Activated CD8-positive, alpha-beta memory T cell treated with anti-CD3 and anti-CD28 coated beads, Interleukin-2, amount 50 U/mL, for 48 hours (primary cell): ENCODE data around the gene FMNL2.
"Not testable (repeated sequence)": the region's sequence is repeated elsewhere in the genome, so short reads cannot be mapped to it uniquely, and the experiment has no call there.

Experiments
- DNase-seq: peaks from one replicate; pipeline ENCODE4 v3.0.0-alpha.2; 2020

Gene FMNL2

DNA sequence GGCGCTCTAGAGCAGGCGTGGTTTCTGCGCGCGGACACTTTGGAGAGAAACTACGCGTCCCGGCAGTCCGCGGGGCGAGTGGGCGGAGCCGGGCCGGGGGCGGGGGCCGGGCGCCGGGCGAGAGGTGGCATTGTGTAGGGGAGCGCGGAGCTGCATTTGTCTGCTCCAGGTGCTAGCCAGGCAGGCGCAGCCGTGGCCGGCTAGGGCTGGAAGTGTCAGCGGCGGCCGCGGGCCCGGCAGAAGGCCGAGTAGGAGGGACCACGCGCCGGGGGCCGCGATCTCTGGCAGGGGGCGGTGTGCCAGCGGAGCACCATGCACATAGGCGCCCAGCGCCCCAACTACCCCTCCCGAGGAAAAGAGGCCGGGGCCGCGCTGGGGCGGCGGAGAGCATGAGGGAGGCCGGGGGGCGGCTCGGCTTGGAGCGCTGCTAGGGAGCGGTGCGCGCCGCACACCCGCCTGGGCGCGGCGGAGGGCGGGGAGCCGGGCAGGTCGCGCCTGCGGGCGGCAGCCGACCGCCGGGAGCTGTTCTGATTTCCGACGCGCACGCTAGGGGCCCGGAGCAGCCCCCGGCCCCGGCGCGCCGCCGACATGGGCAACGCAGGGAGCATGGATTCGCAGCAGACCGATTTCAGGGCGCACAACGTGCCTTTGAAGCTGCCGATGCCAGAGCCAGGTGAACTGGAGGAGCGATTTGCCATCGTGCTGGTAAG, at the start of gene FMNL2:
Gene FMNL2, plus strand, starts transcription at position 159 of the 710 bp plus-strand sequence.
- peak; percentile 80 for DNase-seq

DNA sequence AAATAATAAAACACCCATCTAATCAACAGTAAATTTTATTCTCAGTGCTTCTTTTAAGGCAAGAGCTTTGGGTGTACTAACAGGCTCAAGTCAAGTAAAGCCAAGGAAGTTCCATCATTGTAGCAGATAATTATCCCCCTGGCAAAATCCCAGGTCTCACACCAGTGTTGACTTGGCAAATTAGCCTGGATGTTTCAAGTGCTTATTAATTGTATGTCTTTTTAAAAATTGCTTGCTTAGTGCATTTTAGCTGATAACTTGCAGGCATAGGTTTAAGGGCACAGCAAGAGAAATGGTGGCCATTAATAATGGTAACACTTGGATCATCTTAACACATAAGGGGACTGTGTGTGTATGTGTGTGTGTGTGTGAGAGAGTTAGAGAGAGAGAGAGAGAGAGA, 42.0 kb upstream of the FMNL2 start:
- no peak for DNase-seq

DNA sequence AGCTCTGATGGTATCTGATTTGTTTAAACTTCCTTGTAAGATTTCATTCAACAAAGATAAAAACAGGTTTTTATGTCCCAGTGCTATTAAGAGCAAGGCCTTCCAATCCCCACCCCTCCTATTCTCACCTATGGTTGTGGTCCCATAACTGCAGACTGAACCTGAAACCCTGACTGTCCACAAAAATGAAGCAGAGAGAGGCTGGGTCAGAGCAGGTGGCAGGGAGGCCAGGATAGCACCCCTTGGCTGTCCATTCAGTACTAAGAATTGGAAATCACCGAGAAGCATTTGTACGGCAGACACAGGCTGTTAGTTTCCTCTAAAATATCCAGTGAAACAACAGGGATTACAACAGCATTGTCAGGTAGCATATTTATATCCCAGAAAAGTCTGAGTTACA, 37.3 kb upstream of the FMNL2 start:
- no peak for DNase-seq

DNA sequence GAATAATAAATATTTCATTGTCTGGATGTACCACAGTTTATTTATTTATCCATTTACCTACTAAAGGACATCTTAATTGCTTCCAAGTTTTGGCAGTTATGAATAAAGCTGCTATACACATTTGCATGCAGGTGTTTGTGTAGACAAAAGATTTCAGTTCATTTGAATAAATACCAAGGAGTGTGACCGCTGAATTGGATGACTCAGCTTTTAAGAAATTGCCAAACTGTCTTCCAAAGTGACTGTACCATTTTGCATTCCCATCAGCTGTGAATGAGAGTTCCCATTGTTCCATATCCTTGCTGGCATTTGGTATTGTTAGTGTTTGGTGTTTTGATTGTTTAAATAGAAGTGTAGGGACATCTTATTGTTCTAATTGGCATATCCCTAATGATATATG, 36.2 kb upstream of the FMNL2 start:
- DNase-seq = no peak

DNA sequence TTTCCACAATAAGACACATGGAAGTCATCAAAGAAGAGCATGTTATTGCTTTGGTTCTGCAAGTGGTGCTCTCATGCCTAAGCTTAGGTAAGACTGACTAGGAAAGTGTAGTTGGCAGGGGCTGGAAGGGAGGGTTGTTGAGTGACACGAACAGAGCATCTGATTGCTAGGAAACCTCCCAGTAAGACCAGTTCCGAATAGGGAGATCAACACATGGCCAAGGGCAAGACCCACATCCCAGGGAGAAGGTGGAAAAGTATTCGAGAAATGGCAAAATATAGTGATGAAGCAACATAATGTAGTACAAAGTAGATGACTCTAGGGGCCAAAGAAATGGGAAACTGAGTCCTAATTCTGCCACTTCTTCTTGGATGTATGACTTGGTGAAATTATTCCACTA, 33.8 kb upstream of the FMNL2 start:
- DNase-seq = no peak

DNA sequence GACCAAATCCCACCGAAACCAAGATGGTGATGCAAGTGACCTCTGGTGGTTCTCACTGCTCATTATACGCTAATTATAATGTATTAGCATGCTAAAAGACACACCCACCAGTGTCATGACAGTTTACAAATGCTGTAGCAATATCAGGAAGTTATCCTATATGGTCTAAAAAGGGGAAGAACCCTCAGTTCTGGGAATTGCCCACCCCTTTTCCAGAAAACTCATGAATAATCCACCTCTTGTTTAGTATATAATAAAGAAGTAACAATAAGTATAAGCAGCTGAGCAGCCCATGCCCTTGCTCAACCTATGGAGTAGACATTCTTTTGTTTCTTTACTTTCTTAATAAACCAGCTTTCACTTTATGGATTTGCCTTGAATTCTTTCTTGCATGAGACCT, 31.0 kb upstream of the FMNL2 start:
- DNase-seq = no peak

DNA sequence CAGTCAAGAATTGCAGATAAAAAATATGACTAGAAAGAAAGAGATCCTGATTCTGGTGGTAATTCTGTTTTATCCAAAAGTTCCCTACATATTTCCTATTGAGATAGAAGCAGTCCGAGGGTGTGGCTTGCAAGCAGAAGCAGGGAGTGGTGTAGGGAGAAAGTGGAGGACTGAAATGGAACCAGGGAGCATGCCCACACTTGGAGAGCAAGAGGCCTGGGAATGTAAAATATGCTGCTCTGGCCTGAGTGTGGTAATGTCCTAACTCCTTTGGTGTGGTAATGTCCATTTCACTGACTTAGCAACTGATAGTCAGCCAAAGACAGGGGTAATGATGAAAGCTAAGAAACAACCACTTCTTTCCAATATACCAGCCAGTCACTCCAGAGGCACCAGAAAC, 30.1 kb upstream of the FMNL2 start:
- DNase-seq = no peak

DNA sequence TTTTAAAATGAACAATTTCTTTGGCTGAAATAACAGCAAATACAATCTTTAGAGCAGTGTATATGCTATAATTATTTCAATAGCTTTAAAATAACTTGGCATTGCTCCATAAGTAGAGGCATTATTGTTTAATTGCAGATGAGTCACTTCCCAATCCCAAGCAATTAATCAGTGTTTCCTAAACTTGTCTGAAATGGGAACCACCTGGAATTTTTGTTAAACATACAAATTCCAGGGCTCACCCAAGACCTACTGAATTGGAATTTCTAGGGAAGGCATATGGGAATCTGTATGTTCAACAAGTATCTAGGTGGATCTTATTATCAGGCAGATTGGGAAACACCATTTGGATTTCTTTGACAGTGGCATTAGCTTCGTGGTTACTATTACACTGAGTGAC, 27.1 kb upstream of the FMNL2 start:
- DNase-seq = no peak

DNA sequence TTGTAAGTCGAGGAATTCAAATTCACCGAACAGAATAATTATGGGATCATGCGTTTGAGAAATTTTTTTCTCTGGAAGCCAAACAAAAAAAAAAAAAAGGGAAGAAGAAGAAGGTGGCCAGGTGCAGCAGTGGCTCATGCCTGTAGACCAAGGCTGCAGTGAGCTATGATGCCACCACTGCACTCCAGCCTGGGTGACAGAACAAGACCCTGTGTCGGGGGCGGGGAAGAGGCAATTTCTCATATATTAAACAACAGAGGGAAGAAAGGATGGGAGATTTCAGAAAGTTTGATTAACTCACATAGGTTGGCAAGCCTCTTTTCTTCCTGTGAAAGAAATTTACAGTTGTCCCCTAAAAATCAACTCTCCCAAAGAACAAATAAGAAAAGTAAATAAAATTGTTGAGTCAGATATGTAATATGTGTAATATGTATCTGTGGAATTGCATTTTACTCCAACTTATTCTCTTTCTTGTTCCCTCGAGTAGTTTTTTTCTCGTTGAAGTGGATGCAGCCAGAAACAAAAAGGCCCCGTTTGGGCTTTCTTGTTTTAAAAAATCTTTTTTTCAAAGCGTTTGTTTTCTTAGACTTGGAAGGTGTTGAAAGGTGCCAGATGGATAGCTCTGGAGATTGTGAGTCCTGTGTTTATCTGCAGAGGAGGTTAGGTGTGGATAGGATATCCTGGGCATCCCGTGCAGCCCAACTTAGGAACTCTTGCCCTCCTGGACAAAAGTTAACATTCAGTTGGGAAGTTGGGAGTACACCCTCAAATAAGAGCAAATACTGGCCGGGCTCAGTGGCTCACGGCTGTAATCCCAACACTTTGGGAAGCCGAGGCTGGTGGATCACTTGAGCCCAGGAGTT, 25.4 kb upstream of the FMNL2 start:
- no peak for DNase-seq

DNA sequence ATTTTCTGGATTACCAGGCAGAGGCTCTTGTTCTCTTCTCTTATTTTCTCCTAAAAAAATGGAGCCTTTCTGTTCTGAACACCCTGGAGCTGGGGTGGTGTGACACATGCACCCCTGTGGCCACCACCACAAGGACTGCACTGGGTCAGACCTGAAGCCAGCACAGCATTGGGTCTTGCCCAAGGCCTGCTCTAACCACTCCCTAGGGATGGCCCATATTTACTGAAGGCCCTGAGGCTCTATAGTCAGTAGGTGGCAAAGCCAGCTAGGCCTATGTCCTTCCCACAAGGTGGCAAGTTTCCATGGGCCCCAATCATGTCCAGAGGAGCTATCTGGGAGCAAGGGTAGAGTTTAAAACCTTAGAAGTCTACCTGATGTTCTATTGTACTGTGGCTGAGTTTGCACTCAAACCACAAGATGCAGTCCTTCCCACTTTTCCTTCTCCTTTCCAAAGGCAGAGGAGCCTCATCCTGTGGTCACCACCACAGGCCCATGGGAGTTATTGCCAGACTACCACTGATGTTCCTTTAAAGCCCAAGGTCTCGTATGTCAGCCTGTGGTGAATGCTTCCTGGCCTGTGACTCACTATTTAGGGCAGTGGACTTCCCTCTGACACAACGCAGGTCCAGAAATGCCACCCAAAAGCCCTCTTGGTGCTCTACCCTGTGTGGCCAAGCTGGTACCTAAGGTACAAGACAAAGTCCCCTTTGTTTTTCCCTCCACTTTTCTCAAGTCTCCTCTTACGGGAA, 15.0 kb upstream of the FMNL2 start:
- no peak for DNase-seq

DNA sequence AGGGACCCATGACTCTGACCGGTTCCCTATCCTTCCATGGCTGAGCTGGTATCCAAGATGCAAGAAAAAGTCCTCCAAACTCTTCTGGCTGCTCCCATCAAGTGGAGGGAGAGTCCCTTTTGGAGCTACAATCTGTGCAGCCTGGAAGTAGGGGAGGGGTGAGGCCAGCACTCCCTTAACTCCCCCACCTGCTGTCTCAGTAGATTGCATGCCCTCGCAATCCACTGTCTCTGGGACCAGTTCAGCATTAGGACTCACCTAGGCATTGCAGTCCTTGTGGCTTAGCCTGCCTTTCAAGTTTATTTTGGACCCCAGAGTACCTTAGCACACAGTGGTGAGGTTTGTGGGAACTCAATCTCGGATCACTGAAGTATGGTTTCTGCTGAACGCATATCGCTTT, 14.2 kb upstream of the FMNL2 start:
- DNase-seq = no peak

DNA sequence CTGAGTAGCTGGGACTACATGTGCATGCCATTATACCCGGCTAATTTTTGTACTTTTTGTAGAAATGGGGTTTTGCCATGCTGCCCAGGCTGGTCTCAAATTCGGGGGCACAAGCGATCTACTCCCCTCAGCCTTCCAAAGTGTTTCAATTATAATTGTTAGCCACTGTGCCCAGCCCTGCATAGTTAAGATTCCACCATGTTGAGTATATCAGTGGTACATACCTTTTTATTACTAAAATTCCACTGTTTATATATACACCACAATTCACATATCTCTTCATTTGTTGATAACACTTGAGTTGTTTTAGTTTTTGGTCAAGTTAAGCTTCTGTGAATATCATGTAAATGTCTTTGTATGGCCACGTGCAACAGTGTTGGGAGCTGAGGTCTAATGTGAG, 12.8 kb upstream of the FMNL2 start:
- no peak for DNase-seq

DNA sequence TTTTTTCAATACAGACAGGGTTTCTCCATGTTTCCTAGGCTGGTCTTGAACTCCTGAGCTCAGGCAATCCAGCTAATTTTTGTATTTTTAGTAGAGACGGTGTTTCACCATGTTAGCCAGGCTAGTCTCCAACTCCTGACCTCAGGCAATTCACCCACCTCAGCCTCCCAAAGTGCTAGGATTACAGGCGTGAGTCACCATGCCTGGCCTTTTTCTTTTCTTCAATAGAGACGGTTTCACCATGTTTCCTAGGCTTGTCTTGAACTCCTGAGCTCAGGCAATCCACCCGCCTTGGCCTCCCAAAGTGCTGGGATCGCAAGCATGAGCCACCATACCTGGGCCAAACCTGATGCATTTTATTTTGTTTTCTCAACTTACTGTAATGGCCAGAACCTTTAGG, 9.8 kb upstream of the FMNL2 start:
- not testable (repeated sequence) for DNase-seq

DNA sequence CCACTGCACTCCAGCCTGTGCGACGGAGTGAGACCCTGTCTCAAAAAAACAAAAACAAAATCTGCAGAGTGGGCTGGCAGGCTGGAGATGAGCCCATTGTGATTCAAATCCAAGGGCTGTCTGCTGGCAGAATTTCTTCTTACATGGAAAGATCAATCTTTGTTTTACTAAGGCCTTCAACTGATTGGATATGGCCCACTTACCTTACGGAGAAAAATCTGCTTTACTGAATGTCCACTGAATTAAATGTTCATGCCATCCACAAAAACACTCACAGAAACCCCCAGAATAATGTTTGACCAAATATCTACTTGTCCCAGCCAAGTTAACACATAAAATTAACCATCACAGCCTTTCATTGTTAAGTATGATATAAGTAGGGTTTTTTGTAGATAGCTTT, 8.3 kb upstream of the FMNL2 start:
- DNase-seq = no peak

DNA sequence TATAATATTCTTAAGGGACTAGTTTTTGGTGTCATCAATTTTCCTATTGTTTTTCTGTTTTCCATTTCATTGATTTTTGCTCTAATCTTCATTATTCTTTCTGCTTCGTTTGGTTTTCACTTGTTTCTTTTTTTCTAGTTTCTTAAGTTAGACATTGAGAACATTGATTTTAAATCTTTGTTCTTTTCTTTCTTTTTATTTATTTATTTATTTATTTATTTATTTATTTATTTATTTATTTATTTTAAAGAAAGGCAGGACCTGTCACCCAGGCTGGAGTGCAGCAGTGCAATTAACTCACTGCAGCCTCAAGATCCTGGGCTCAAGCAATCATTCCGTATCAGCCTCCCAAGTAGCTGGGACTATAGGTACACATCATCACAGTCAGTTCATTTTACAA, 7.0 kb upstream of the FMNL2 start:
- no peak for DNase-seq

DNA sequence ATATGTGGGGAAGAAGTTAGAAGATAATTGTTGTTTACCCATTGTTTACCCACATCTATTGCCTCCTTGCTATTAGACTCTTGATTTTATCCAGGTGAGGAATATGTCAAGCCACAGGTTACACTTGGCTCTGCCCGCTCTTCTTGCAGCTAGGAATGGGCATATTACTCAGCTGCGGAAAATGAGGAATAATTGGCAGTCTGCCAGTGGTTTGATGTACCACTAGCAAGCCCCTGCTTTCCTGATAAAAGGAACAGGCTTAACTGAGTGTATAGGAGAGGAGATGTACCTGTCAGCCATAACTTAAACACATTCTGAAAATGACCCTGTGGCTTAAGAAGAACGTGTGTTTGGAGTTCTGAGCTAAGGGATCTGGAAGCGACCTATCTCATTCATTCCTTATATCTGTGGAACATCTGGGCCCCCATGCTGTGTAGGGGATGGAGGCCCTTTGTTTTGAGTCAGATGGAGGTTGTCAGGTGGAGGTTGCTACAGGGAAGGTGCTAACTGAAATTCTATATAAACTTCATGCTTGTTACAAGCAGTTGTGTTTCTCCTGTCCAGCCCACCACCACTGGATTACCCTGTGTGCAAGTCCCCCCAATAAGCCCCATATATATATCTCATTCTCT, 4.6 kb upstream of the FMNL2 start:
- DNase-seq = no peak

DNA sequence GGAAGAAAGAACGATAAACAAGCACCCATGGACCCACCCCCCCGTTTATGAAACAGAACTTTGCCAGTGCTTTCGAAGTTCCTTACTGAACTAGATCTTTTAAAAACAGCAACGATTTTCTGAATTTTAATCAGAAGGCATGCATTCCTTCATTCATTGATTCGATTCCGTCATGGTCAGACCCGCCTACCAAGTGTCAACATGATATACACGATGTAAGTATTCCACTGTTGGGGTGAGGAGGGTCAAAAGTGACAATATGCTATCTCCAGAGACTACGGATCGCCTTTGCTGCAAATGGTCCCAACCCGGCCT, 316 bp upstream of the FMNL2 start:
- DNase-seq = no peak

DNA sequence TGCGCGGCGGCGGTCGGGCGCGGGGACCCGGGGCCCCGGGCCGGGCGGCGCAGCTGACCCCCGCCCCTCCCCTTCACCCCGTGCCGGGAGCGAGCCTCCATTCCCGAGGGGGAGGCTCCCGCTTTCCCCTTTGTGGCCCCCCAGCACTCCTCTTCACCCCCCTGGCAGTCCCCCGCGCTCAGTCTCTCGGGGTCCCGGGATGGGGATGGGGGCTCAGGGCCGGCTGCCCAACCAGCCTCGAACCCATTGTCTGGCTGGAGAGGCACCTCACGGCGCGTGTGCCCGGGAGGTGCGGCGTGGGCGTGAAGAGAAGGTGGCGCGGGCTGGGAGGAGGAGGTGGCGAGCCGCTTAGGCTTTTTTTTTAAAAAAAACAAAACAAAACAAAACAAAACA, 748 bp downstream of the FMNL2 start:
- peak; percentile 63 for DNase-seq

DNA sequence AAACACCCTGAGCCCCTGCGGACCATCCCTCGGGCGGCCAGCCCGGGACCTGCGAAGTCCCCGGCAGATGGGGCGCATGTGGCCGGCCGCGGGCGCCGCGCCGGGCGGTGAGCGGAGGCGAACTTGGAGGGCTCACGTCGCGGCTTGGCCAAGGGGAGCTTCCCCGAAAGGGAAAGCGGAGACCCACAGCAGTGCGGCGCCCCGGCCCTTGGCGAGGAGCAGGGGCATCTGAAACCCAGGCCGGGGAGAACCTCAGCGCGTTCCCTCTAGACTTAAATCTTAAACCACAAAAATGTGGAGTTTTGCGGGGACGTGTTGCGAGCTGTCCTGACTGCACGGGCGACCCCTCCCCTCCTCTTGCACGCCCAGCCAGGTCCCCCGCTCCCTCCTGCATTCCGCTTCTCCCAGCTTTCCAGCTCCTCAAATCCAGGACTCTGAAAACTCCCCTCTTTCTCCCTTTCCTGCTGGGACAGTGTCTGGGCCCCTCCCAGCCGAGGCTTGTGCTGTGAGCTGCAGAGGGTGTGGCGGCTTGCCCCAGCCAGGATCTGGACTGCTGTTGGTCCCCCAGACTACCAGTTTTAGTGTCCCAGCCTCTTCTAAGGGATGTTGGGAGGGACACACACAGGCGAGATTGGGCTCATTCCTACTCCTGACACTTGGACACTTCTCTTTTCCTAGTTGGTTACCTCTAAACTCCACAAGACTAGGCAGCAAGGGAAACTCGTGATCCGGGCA, 1.3 kb downstream of the FMNL2 start:
- DNase-seq = peak; percentile 53

DNA sequence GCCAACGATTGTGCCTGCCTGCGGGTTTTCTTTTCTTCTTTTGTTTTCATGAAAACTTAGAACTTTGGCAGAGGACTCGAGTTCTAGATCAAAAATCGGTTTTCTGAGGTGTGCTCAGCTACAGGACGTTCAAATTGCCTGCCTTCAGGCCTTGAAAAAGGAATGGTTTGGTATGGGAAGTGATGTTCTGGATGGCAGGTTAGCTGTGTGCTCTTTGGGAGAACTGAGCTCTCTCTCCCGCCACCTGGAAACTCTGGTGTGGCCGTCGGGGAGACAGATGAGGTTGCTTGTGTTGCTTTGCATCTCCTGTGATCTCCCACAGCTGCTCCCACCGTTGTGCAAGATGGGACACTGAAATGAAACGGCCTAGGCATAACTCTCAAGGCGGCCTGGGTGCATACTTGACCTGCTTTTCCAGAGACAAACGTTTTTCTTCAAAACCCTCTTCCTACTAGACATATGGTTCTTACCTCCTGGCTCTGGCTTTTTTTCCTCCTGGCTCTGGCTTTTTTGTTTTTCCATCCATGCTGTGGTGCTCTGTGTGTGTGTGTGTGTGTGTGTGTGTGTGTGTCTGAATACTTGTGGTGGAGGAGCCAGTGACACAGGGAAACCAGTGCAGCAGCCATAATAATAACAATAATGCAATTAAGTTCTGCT, 2.0 kb downstream of the FMNL2 start:
- no peak for DNase-seq

DNA sequence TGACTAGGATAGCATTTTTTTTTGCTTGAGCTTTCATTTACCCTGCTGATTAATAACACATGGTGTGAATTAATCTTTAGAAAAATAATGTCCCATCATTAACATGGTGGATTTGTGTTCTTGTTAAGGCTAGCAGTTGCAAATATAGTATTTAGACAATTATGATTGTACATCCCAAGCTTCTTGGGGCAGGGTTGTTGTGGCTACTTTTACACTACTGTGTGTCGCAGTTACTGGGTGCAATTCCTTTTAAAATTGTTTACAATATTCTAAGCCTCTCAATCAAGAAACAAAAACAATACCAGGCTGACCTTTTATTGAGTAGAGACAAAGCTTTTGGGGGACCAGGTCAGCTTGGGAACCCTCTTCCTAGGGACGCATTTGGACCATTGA, 2.5 kb downstream of the FMNL2 start:
- no peak for DNase-seq

DNA sequence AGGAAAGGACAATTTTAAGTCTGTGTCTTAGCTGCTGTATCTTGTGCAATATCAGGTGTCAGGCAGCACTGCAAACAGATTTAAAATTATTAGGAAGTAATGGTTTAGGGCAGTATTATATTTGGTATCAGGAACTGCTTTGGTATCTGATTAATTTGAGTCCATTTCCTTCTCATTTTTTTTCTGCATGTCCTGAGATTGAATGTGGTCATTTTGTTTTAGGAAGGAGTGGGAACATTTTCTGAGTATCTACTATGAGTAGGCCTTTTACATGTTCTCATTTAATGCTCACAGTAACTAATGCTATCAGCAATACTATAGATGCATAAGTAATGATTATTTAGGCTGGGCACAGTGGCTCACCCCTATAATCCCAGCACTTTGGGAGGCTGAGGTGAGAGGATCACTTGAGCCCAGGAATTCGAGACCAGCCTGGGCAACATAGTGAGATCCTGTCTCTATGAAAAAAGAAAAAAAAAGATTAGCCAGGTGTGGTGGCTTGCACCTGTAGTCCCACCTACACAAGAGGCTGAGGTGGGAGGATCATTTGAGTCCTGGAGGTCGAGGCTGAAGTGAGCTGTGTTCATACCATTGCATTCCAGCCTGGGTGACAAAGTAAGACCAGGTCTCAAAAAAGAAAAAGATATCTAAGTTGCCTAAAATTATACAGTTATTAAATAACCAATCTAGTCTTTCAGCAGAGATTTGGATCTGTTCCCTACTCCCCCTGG, 4.7 kb downstream of the FMNL2 start:
- no peak for DNase-seq
